IPS-NIHi7 (cell line): ENCODE data around the gene CHST3.

Source experiments
- DNase-seq: peaks from one replicate; pipeline ENCODE4 v3.0.0; 2012; ENCODE audit warnings: mixed read lengths; ENCODE audit errors: extremely low spot score

The CHST3 gene

GRCh38 chr10:72010234-72010973, 46.2 kb downstream of the CHST3 start:
- DNase-seq: no peak

GRCh38 chr10:72011016-72011415, 46.8 kb downstream of the CHST3 start:
- DNase-seq: no peak

- no peak for DNase-seq
Measured at GRCh38 chr10:72011468-72011867, 47.3 kb downstream of the CHST3 start.

GRCh38 chr10:72011976-72012512, 47.8 kb downstream of the CHST3 start:
- no peak for DNase-seq

- DNase-seq: no peak
Measured at GRCh38 chr10:72012796-72013195, 48.6 kb downstream of the CHST3 start.

- no peak for DNase-seq
Measured at GRCh38 chr10:72013202-72013945, 49.2 kb downstream of the CHST3 start.

- no peak for DNase-seq
Measured at GRCh38 chr10:72014197-72014596, 50.0 kb downstream of the CHST3 start.

GRCh38 chr10:72014785-72015480, 50.7 kb downstream of the CHST3 start:
- DNase-seq: no peak

- DNase-seq: no peak
Measured at GRCh38 chr10:72015841-72016240, 51.6 kb downstream of the CHST3 start.

- no peak for DNase-seq
Measured at GRCh38 chr10:72016608-72017300, 52.6 kb downstream of the CHST3 start.

- DNase-seq: no peak
Measured at GRCh38 chr10:72019085-72019876, 55.1 kb downstream of the CHST3 start.

GRCh38 chr10:72020914-72021809, 57.0 kb downstream of the CHST3 start:
- DNase-seq: no peak

GRCh38 chr10:72022228-72022627, 58.0 kb downstream of the CHST3 start:
- DNase-seq: no peak

- DNase-seq: no peak
Measured at GRCh38 chr10:72024596-72024995, 60.4 kb downstream of the CHST3 start.

- no peak for DNase-seq
Measured at GRCh38 chr10:72025400-72025799, 61.2 kb downstream of the CHST3 start.

- no peak for DNase-seq
Measured at GRCh38 chr10:72025832-72026231, 61.6 kb downstream of the CHST3 start.

GRCh38 chr10:72026278-72027111, 62.3 kb downstream of the CHST3 start:
- DNase-seq: no peak

- DNase-seq: no peak
Measured at GRCh38 chr10:72027498-72027897, 63.3 kb downstream of the CHST3 start.

- DNase-seq: no peak
Measured at GRCh38 chr10:72029414-72029813, 65.2 kb downstream of the CHST3 start.
